Psoas muscle (tissue), 8 donors: ENCODE results near the gene RAD51B. TPM values are rescaled to one million over a fixed set of nuclear protein-coding genes. Genes with fewer than 3 reads are reported as not detected.

ENCODE experiments used
- ATAC-seq, 4 donors: fragments of 200-7000 bp; cut with Tn5 transposase; one replicate each; pipeline ENCODE4 v1.9.1; 2020; ENCODE audit warnings: moderate library complexity in 3 of 4, mild to moderate bottlenecking in 2 of 4
- DNase-seq, 2 donors: peaks; one replicate each; pipeline ENCODE4 v3.0.0-alpha.2; 2020
- H3K27ac ChIP-seq: fragments of 200-600 bp; one replicate; pipeline ENCODE4 v1.8.0; 2022
- H3K27me3 ChIP-seq, 3 donors: fragments of 200-600 bp in 1 of 3; one replicate each; pipeline versions ENCODE4 v1.6.1 to v1.8.0; 2013 to 2022; ENCODE audit warnings: low read length in 2 of 3, mild to moderate bottlenecking in 2 of 3, moderate library complexity in 1 of 3; ENCODE audit not compliant: insufficient read depth in 3 of 3
- H3K36me3 ChIP-seq, 2 donors: fragments of 200-600 bp in 1 of 2; one replicate each; pipeline versions ENCODE4 v1.6.1 to v1.8.0; 2013 to 2022; ENCODE audit warnings: low read depth in 1 of 2, mild to moderate bottlenecking in 1 of 2, moderate library complexity in 1 of 2; ENCODE audit not compliant: insufficient read depth in 1 of 2
- H3K4me1 ChIP-seq: fragments of 200-600 bp; one replicate; pipeline ENCODE4 v1.8.0; 2022
- H3K4me3 ChIP-seq: fragments of 200-600 bp; one replicate; pipeline ENCODE4 v1.8.0; 2022; ENCODE audit warnings: mild to moderate bottlenecking
- H3K9me3 ChIP-seq: fragments of 200-600 bp; one replicate; pipeline ENCODE4 v1.8.0; 2022
- CTCF ChIP-seq: fragments of 200-600 bp; IDR thresholded peaks from one replicate; pipeline ENCODE4 v1.8.0; 2022; ENCODE audit warnings: antibody characterized with exemption
- WGBS, 3 donors: extraction: QIAGEN DNeasy Blood & Tissue Kit; methylation state at CpG; one replicate each; pipeline versions ENCODE4 v1.1.6 to v1.1.7; 2013; 5-methylcytosine and 5-hydroxymethylcytosine counted together
- intact Hi-C, 2 donors: fragments of 100-400 bp; cut with DNase I; formaldehyde crosslinking; loops; one replicate each; pipeline versions ENCODE4 v1.11.0 to v1.14.2; 2022
- polyA plus RNA-seq, 3 donors: library from polyadenylated mRNA; stranded (reverse); fragments of 200-250 nt; gene quantifications; one replicate each; pipeline ENCODE4 v1.2.3, GENCODE V29; 2013
- total RNA-seq, 4 donors: library from RNA; stranded (reverse); fragmentation: NEBNext Ultra II Directional in 2 of 4; extraction: Animal tissue kit (Norgen Biotek cat#: 25700) in 2 of 4; gene quantifications; one replicate each; pipeline versions ENCODE4 v1.2.1 to v1.2.4, GENCODE V29; 2021 to 2023
- donor health status: healthy with polysubstance abuse.
- donor health status: DM: no; HTN: no; CAD: no; lungs with moderate emphysema.
- donor health status: Bipolar disorder and iron deficiency.
- donor health status: healthy.
- donor health status: DM: yes; HTN: yes; CAD: no.
- donor health status: DM: no; HTN: no; CAD: no.
- donor health status: DM: no; HTN: no; CAD: no.
- donor health status: DM: yes; HTN: yes; CAD: no.

The RAD51B gene
- total and polyA plus RNA-seq, 7 donors, result 0.60 to 7.2 (median 2.2) TPM

DNA sequence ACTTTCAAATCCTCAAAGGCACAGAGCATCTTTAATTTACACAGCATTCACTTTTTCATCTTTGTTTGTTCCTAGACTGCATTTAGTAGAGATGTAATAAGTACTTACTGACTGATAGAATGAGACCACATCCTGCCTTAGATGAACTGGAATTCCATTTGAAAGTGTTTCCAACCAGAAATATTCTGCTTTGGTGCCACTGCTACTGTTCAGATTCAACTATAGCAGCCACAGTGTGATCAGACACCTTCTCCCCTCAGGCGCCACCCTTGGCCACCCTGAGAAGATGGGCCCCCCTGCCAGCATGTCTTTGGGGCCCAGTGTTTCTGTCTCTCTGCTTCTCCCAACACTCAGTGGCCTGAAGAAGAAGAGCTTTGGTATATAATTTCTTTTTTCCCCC lies 449.1 kb downstream of the RAD51B start:
- ATAC-seq, result no peak
- no peak for TF ChIP-seq CTCF
- Histone ChIP-seq H3K4me1 (no peaks in the 10 kb centered on the region), H3K27me3 (no peaks in the 10 kb centered on the region), H3K9me3 (no peaks in the 10 kb centered on the region), H3K4me3 (no peak overlapping the region), H3K36me3 (no peaks in the 10 kb centered on the region), H3K27ac (no peak overlapping the region)
- WGBS, 3 donors, result 96 to 100% (median 100%) methylated on average over 1 of the region's 1 CpG
- intact Hi-C loops, result no loop called here
- DNase-seq, result no peak

- no peak for DNase-seq
- Histone ChIP-seq H3K4me3 (no peak overlapping the region), H3K36me3 (no peaks in the 10 kb centered on the region), H3K27ac (no peak overlapping the region), H3K9me3 (no peaks in the 10 kb centered on the region), H3K4me1 (no peaks in the 10 kb centered on the region), H3K27me3 (no peaks in the 10 kb centered on the region)
- intact Hi-C loops, result no loop called here
- TF ChIP-seq CTCF, result no peak
- no peak for ATAC-seq
- 81 to 83% (median 82%) methylated on average over 8 of the region's 8 CpGs for WGBS, 3 donors
These were observed 449.8 kb downstream of the RAD51B start for GRCh38 chr14:68269136-68269927.

GRCh38 chr14:68270342-68270741 lies 450.8 kb downstream of the RAD51B start:
- no peak for ATAC-seq

DNA sequence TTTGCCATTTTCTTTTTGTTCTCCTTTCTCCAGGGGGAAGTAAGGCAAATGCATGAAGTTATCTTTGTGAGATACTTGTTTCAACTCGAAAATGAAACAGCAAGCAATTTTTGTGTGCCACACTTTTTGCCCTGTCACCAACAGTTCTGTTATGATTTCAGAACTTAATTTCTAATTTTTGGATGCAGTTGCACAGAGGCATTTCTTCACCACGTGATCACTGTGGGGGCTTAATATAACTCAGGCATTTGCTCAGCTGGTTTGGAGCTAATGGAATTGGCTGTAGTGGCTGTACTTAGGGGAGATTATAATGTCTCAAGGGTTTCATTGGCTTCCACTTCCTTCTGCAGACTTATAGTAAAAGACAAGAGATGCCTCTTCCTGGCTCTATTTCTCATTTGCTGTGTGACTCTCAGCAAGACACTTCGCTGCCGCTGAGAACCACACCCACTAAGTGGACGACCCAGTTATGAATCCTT lies 452.4 kb downstream of the RAD51B start:
- no peak for TF ChIP-seq CTCF
- Histone ChIP-seq H3K36me3 (no peaks in the 10 kb centered on the region), H3K27me3 (no peaks in the 10 kb centered on the region), H3K4me1 (no peaks in the 10 kb centered on the region), H3K9me3 (no peaks in the 10 kb centered on the region), H3K4me3 (no peak overlapping the region), H3K27ac (no peak overlapping the region)
- WGBS, 3 donors, result 61 to 68% (median 67%) methylated on average over 5 of the region's 5 CpGs
- intact Hi-C loops, result no loop called here
- DNase-seq, result no peak
- ATAC-seq, result no peak

More at GRCh38 chr14:68270342-68270741, 450.8 kb downstream of the RAD51B start:
- intact Hi-C loops, result no loop called here
- Histone ChIP-seq H3K27ac (no peak overlapping the region), H3K36me3 (no peaks in the 10 kb centered on the region), H3K9me3 (no peaks in the 10 kb centered on the region), H3K4me3 (no peak overlapping the region), H3K4me1 (no peaks in the 10 kb centered on the region), H3K27me3 (no peaks in the 10 kb centered on the region)
- 65 to 70% (median 68%) methylated on average over 2 of the region's 2 CpGs for WGBS, 3 donors
- no peak for DNase-seq
- no peak for TF ChIP-seq CTCF
